Measurements from ENCODE around the gene SLC39A6.
"Not testable (repeated sequence)": the region's sequence is repeated elsewhere in the genome, so short reads cannot be mapped to it uniquely, and the experiment has no call there.

- not testable (repeated sequence) for TF ChIP-seq CTCF (conservative IDR thresholded peaks at IDR 0.05; ENCODE audit: low read depth in 2 of 2); JUNB (IDR thresholded peaks at IDR 0.05; ENCODE audit: unreplicated experiment); EZH2 (IDR thresholded peaks at IDR 0.05; ENCODE audit: low read depth, unreplicated experiment)
Measured at GRCh38 chr18:36077764-36078163, 51.4 kb downstream of the SLC39A6 start.

Measured in GM23338 (cell line).